Nephron progenitor cell (in vitro differentiated cells): ENCODE data around the gene MTRF1.

Source experiments
- DNase-seq: peaks from one replicate; pipeline ENCODE4 v3.0.0; 2021
- H3K27ac Mint-ChIP-seq: 2 replicates; pipeline ENCODE4 v1.8.0; 2021; ENCODE audit warnings: mild to moderate bottlenecking, moderate library complexity, mixed read lengths
- H3K27me3 Mint-ChIP-seq: 2 replicates; pipeline ENCODE4 v1.8.0; 2021; ENCODE audit warnings: mild to moderate bottlenecking, low read depth, mixed read lengths; ENCODE audit not compliant: poor library complexity
- H3K36me3 Mint-ChIP-seq: 2 replicates; pipeline ENCODE4 v1.8.0; 2021; ENCODE audit warnings: low read depth, mixed read lengths
- H3K4me1 Mint-ChIP-seq: 2 replicates; pipeline ENCODE4 v1.8.0; 2021; ENCODE audit warnings: mixed read lengths
- H3K4me3 Mint-ChIP-seq: 2 replicates; pipeline ENCODE4 v1.8.0; 2021; ENCODE audit warnings: mild to moderate bottlenecking, moderate library complexity, mixed read lengths
- H3K9me3 Mint-ChIP-seq: 2 replicates; pipeline ENCODE4 v1.8.0; 2021; ENCODE audit warnings: mild to moderate bottlenecking, moderate library complexity, mixed read lengths
- TF ChIP-seq, protein P1 (sequence below): fragments of 200-600 bp; sonication (generic); IDR thresholded peaks from 2 replicates; pipeline ENCODE4 v1.5.0; 2021; ENCODE audit warnings: antibody characterized with exemption

Gene MTRF1

DNA sequence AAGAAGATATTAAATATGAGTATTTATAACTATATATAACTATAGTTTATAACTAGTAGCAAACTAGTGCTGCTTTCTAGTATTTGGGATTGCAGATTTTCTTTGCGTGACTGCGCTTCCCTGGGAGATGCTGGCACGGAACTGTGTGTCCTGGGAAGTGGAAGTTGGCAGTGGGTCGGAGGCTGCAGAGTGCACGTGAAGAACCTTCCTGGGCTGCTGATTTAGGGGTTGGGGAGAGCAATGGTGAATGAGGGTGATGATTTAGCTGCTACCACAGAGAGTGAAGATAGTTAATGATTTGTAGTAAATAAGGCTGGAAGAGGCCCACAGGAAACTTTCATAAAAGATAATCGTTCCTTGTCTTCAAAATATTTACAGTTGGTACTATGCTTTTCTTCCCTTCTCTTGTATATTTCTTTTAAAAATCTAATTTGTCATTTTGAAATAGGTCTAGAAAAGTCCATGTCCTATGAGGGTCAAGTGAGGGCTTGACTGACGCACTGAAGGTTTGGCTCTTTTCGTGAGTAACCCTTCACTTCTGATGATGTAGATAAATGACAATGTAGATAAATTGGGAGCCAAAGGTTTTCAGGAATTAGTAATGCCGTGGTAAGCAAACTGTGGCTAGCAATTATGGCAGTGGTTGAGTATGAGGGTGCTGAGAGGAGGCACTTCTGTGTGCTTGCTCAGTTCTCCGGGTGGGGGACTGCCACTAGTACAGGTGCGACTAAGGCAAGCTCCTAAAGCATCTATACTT, 44.7 kb upstream of the MTRF1 start:
- H3K27ac Mint-ChIP-seq = no peak overlapping the region
- H3K36me3 Mint-ChIP-seq = no peaks in the 10 kb centered on the region
- peaks cover 18% of the 10 kb centered on the region for H3K27me3 Mint-ChIP-seq
- H3K9me3 Mint-ChIP-seq = no peaks in the 10 kb centered on the region
- H3K4me3 Mint-ChIP-seq = no peak overlapping the region
- TF ChIP-seq, protein P1, sequence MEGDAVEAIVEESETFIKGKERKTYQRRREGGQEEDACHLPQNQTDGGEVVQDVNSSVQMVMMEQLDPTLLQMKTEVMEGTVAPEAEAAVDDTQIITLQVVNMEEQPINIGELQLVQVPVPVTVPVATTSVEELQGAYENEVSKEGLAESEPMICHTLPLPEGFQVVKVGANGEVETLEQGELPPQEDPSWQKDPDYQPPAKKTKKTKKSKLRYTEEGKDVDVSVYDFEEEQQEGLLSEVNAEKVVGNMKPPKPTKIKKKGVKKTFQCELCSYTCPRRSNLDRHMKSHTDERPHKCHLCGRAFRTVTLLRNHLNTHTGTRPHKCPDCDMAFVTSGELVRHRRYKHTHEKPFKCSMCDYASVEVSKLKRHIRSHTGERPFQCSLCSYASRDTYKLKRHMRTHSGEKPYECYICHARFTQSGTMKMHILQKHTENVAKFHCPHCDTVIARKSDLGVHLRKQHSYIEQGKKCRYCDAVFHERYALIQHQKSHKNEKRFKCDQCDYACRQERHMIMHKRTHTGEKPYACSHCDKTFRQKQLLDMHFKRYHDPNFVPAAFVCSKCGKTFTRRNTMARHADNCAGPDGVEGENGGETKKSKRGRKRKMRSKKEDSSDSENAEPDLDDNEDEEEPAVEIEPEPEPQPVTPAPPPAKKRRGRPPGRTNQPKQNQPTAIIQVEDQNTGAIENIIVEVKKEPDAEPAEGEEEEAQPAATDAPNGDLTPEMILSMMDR = no peak
- DNase-seq = no peak
- H3K4me1 Mint-ChIP-seq = peaks cover 12% of the 10 kb centered on the region

DNA sequence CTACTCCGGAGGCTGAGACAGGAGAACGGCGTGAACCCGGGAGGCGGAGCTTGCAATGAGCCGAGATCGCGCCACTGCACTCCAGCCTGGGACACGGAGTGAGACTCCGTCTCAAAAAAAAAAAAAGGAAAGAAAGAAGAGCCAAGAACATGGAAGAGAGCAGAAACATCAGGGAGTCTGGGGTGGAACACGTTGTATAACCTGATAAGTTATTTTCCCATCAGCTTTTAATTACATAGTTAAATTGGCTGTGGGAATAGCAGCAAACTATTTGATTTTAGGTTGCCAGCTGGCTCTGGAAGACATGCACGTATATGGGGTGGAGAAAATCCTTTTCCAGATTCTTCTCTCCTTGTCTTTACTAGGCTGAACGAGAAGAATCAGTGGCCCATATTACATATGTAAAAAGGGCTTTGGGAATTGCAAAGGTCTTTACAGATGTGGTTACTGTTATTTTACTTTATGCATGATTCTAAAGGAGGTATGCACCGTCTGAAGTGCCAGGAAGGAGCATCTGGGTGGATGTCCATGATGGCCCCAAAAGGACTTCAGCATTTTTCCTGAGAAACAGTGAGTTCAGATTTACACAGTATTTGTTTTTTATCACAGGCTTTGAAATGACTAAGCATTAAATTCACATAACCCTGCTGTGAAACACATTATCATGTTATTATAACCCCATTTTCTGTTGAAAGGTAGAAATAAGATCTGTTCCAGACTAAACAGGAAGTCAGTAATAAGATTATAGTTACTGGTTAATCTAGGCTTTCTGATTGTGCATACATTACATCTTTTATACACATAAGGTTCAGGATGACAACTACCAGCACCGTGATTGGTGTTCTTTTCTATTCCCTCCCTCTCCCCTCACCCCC, 43.1 kb upstream of the MTRF1 start:
- Mint-ChIP-seq H3K4me1 (peaks cover 6% of the 10 kb centered on the region), H3K4me3 (no peak overlapping the region), H3K9me3 (no peaks in the 10 kb centered on the region), H3K36me3 (no peaks in the 10 kb centered on the region), H3K27me3 (peaks cover 18% of the 10 kb centered on the region), H3K27ac (no peak overlapping the region)
- DNase-seq = no peak
- TF ChIP-seq, protein P1 = no peak

DNA sequence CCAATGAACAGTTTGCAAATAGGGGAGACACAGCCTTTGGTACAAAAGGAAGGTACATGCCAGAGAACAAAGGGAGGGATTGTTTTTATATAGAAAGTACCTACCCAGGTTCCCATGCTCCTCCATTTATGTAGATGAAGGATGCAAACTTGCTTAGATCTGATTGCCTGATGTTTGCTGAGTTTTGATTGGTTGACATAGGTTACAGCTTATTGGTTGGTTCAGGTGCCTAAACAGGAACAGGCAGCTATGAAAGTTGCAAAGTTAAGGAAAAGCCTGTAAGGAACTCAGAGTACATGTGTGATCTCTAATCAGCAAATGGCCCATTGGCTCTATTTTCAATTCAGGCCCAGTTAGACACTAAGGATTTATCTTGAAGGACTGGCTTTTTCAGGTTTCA, 41.2 kb upstream of the MTRF1 start:
- DNase-seq = no peak
- TF ChIP-seq, protein P1 = no peak
- Mint-ChIP-seq H3K36me3 (no peaks in the 10 kb centered on the region), H3K4me3 (no peak overlapping the region), H3K9me3 (no peaks in the 10 kb centered on the region), H3K27ac (no peak overlapping the region), H3K27me3 (peaks cover 18% of the 10 kb centered on the region), H3K4me1 (no peaks in the 10 kb centered on the region)

DNA sequence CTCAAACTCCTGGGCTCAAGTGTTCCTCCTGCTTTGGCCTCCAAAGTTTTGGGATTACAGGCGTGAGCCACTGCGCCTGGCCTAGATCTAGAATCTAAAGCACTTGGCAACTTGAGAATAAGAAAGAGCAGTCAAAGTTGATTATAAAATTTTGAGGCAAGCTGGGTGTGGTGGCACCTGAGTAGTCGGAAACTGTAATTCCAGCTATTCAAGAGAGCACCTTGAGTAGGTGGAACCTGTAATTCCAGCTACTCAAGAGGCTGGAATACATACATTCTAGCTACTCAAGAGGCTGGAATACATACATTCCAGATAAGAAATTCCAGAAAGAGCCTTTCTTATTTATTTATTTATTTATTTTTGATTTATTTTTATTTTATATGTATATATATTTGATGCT, 39.4 kb upstream of the MTRF1 start:
- TF ChIP-seq, protein P1 = no peak
- H3K36me3 Mint-ChIP-seq = no peaks in the 10 kb centered on the region
- H3K9me3 Mint-ChIP-seq = no peaks in the 10 kb centered on the region
- no peaks in the 10 kb centered on the region for H3K4me1 Mint-ChIP-seq
- no peak overlapping the region for H3K4me3 Mint-ChIP-seq
- peaks cover 23% of the 10 kb centered on the region for H3K27me3 Mint-ChIP-seq
- no peak for DNase-seq
- no peak overlapping the region for H3K27ac Mint-ChIP-seq

DNA sequence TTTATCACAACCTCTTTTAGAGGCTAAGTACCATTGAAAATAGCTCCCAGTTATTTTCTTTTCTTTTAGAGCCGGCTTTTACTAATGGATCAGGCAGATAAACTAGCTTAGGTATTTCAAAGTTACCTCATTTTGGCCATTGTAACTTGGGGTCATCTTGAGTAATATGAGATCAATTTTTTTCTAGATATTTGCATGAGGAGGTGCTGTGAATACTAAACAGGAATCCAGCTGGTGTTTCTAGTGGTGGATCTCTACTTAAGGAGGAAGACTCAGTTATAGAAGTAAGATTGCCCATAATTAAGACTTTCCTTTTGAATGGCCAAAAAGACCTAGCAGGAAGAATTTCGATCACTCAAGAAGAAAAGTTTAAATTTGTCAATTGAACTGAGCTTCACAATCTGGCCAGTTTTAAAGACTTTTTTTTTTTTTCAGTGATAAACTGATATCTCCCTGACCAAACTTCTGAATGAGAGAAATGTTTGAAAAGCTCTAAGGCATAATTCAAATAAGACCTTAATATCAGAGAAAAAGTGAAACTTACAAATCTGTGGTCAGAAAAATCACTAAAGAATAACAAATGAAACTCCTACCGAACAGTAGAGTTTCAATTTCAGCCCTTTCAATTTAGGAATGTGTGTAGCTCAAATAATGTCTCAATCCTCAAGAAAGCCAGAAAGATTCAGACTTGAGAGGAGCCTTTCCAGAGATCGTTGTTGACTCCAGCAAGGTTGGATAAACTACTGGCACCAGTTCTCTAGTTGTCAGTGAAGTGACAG, 36.1 kb upstream of the MTRF1 start:
- peaks cover 6% of the 10 kb centered on the region for H3K9me3 Mint-ChIP-seq
- no peak overlapping the region for H3K27ac Mint-ChIP-seq
- no peaks in the 10 kb centered on the region for H3K36me3 Mint-ChIP-seq
- H3K4me3 Mint-ChIP-seq = no peak overlapping the region
- H3K27me3 Mint-ChIP-seq = peaks cover 5% of the 10 kb centered on the region
- H3K4me1 Mint-ChIP-seq = no peaks in the 10 kb centered on the region
- no peak for DNase-seq
- TF ChIP-seq, protein P1 = no peak
